Liver (tissue), 3 donors: ENCODE results near the gene GRK5.

Experiments
- RAD21 ChIP-seq, 2 donors: IDR thresholded peaks; 2 replicates each; pipeline ENCODE4 v1.6.1; 2016; ENCODE audit warnings: antibody characterized with exemption in 2 of 2, mild to moderate bottlenecking in 2 of 2
- TF ChIP-seq, protein P1 (sequence below): fragments of 150-350 bp; IDR thresholded peaks from 2 replicates; pipeline ENCODE4 v1.5.1; 2017; ENCODE audit warnings: improper control_type of control experiment, low read depth, low read length; ENCODE audit not compliant: missing input control
- donor health status: healthy.
- donor health status: healthy.

DNA sequence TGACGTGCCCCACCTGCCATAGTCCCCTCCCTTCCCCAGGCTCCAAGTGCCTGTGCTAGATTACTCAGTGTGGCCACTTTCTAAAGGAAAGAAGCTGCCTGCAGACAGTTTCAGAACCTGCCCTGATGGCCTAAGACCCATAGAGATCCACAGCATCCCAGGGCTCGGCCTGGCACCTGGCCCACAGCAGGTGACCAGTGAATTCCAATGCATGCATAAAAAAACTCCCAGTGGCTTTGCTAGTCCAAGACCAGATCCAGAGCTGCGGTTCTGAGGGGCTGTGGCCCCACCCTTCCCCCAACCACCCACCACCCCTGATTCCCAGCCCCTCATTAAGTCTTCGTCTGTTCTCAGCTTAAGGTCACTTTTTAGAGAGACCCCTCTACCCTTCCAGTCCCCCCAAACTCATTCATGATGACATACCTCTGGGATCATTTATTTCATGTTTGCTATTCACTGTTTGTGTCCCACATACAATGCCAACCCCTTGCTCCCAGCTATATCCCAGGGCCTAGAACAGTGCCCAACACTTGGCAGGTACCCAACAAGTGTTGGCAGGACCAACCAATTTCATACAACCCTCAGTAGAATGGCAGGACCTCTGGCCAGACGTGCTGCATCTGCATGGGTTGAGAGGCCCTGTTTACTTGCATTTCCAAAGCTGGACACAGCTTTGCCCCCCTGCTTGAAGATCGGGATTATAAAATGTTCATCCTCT, 217.0 kb downstream of the GRK5 start:
- TF ChIP-seq RAD21 (IDR thresholded peaks at IDR 0.05), result no peak
- TF ChIP-seq, protein P1, sequence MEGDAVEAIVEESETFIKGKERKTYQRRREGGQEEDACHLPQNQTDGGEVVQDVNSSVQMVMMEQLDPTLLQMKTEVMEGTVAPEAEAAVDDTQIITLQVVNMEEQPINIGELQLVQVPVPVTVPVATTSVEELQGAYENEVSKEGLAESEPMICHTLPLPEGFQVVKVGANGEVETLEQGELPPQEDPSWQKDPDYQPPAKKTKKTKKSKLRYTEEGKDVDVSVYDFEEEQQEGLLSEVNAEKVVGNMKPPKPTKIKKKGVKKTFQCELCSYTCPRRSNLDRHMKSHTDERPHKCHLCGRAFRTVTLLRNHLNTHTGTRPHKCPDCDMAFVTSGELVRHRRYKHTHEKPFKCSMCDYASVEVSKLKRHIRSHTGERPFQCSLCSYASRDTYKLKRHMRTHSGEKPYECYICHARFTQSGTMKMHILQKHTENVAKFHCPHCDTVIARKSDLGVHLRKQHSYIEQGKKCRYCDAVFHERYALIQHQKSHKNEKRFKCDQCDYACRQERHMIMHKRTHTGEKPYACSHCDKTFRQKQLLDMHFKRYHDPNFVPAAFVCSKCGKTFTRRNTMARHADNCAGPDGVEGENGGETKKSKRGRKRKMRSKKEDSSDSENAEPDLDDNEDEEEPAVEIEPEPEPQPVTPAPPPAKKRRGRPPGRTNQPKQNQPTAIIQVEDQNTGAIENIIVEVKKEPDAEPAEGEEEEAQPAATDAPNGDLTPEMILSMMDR, result no peak
